ENCODE data around the gene ERC2.

ERC2 gene

GRCh38 chr3:55716044-55716443 is 752.2 kb downstream of the ERC2 start:
- no peak for DNase-seq (ENCODE audit: low read depth in 2 of 2)

DNA sequence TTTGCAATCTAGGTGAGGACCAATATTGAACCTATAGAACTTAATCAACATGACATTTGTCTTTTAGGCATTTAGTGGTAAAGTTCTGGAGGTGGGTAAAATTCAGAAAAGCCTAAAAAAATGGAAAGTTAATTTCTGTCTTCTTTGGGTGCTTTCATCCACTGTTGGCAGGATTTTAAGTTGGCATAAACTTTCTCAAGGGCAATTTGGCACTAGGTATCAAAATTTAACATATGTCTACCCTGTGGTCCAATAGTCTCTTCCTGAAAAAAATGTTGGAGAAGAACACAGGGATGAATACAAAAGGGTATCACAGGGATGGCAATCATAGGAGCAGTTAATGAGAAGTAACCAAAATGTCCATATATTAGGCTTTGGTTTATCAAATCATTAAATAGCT is 754.2 kb downstream of the ERC2 start:
- DNase-seq (ENCODE audit: low read depth in 2 of 2): no peak

DNA sequence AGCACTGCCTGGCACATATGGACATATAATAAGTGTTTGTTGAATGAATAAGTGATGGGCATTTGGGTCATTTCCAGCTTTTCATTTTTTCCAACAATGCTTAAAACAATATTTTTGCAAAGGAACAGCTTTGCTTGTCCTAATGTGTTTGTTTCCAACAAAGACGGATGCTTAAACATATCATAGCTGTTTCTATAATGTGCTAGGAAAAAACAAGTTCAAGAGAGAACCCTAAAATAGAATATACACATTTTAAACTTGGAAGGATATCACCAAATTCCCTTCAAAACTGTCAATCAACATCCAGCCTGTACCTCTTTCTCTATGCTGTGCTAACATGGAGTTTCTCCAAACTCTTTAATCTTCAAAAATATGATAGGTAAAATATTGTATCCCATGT is 756.6 kb downstream of the ERC2 start:
- DNase-seq (ENCODE audit: low read depth in 2 of 2): no peak

- DNase-seq (ENCODE audit: low read depth in 2 of 2): no peak
Measured at GRCh38 chr3:55709411-55710012, 758.8 kb downstream of the ERC2 start.

GRCh38 chr3:55708921-55709320 is 759.3 kb downstream of the ERC2 start:
- no peak for DNase-seq (ENCODE audit: low read depth in 2 of 2)

GRCh38 chr3:55708242-55708641 is 760.0 kb downstream of the ERC2 start:
- no peak for DNase-seq (ENCODE audit: low read depth in 2 of 2)

DNA sequence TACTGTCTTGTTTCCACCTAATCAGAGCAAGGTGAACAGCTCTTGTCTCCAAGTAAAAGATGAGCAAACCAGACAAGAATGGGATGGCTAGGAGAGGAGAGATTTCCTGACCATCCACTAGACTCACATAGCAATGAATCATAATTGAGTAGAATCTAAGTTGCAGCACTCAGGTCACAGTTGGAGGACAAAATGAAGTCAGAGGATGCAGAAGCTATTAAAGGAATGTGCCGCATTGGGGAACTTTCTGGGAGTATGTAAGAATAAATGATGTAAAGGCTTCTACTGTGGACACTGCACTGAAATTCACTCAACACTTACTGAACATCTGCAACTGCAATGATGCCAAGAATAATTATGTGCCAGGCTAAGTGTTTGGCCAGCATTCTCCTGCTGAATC is 763.7 kb downstream of the ERC2 start:
- DNase-seq (ENCODE audit: low read depth in 2 of 2): no peak

DNA sequence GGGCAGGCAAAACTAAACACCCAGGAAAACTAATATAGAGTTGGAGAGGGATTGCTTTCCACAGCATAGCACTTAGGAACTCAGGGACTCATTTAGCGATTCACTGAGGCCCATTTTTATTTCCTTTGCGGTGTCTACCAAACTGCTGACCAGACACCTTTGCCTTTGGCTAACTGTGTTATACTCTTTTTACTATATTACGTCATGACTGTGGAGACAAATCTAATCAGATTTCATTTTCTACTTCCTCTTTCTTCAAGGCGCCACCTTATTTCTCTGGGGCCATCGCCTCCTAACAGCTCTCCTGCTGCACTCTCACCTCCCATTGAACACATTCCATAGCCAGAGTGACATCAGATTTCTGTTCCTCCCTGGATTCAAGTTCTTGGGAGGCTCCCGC is 765.4 kb downstream of the ERC2 start:
- DNase-seq (ENCODE audit: low read depth in 2 of 2): no peak

DNA sequence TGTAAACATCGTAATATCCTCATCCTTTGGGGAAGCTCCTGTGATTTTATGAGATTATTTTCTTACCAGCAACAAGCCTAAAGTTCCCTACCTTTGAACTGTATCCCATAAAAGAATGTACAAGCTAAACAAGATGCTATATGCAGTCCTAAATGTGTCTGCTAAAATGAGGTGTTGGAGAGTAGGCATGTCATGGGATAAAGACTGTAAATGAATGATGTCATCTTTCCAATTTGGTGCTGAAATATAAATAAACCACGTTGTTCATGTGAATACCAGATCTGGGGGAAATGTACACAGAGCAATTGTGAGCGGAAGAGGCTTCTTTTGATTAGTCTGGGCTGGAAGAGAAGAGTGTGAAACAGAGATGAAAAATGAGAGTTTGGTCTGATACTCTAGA is 766.3 kb downstream of the ERC2 start:
- no peak for DNase-seq (ENCODE audit: low read depth in 2 of 2)

GRCh38 chr3:55698831-55699230 is 769.4 kb downstream of the ERC2 start:
- no peak for DNase-seq (ENCODE audit: low read depth in 2 of 2)

DNA sequence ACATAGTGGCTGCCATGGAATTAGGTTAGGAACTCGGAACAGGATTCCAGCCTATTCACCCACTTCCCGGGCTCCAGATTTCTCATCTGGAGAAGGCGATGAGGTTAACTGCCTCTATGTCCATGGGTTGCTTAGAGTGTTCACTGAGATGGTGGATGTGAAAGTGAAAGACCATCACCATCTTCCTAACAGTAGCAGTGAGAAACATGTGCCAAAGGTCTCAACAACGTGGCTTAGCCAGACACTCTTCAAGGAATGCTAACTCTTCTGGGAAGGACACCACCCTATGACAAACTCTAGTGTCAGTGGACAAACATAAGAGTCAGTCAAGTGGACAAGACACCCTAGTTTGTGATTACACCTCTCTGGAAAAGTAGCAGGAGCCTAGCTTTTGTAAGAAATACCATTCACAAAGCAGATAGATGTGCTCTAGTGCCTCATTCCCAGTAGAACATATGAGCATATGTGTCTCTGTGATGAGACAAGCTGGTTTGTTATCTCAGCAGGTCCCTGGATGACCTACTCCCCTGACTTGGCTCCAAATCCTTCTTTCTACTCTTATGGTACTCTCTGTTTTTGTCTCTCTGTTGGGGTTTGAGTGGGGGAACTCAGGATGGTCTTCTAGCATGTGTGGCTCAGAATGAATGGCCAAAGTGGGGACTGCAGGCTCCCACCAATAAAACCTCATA is 770.9 kb downstream of the ERC2 start:
- DNase-seq (ENCODE audit: low read depth in 2 of 2): no peak

DNA sequence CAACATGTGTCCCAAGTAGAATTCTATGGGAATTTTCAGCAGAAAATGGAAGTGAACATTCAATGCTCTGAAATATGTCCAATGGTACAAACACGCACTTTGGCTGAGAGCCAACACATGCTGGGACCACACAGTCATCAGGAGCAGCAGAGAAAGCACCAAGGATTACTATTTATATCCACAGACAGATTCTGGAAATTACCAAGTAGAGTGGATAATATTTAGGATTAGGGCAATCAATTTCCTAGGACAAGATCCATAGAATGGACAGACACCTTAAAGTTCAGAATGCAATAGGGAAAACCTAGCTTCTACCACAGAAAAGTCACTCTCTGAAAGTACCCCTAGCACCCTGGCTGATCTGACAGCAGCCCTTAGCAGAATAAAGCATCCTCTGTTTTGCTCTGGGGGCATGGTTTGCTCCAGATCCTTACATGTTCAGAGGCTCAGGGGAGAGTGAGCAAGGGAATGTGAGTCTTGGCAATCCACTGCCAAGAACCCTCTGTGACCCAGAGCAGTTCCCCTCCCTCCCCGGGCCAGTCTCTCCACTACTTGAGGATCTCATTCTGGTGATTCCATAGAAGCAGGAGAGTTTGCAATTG is 775.2 kb downstream of the ERC2 start:
- DNase-seq (ENCODE audit: low read depth in 2 of 2): no peak

GRCh38 chr3:55692295-55692956 is 775.8 kb downstream of the ERC2 start:
- DNase-seq (ENCODE audit: low read depth in 2 of 2): no peak

DNA sequence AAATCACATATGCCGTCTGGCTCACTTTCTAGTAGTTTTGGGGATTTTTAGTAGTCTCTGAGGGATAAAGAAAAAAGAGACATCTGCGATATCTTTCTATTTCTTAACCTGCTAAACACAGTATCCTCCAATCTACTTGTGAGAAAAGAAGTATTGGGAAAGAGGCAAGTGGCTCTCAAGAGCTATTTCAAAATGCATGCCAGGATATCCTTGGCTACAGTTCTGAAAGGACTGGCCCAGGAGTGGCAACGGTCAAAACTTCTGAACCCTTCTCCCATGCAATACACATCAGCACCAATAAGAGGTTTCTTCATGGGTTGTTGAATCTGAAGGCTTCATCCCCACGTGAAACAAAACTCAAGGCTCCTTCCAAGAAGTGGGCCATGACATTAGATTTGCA is 777.1 kb downstream of the ERC2 start:
- DNase-seq (ENCODE audit: low read depth in 2 of 2): no peak

DNA sequence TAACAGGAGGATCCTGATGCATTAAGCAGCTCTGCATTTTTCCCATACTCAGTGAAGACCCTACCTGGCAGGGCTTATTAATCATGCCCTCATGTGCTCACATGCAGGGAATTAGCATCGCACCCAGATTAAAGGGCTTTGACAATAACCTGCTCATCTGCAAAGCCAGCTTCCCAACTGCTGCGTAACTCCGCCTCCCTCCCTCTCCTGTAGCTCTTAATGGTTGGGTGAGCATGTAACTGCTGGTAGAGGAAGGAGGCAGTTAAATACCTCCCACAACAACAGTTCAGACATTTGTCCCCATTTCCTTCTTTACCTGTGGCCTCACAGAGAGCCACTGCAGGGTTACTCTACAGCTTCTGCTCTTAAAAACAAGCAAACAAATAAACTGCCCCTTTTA is 777.5 kb downstream of the ERC2 start:
- DNase-seq (ENCODE audit: low read depth in 2 of 2): no peak

DNA sequence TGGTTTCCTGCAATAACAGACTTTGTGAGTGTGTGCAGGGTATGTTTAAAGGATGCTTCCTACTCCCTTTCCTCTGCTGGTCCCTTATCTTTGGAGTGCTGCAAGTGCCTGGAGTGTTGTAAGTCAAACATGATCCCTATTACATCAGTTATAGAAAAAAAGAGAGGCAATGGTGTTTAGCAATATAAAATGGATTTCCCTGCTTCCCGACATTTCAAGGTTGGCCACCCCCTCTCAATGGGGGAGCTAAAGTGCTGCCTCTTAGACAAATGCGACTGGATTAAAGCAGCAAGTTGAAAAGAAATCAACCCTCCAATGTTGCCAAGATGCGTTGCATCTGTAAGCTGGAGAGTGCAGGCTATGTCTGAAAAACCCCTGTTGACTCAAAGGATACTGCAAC is 778.1 kb downstream of the ERC2 start:
- no peak for DNase-seq (ENCODE audit: low read depth in 2 of 2)

DNA sequence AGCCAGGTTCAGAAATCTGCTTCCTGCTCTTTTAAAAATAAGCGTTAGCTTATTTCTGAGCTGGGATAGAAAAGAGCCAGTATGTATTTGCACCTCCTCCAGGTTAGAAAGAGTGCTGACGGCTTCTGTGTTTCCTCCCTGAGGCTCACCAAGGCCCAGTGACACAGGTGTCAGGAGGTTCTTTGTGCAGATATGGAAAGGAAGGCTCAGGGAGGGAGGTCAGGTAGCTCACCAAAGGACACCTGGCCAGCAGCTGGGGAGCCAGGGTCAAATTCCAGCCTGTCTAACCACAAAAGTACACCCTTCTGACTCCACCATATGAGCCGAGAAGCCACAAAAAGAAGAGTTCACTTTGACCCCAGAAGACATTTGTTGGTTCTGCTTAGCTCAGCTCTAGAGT is 780.1 kb downstream of the ERC2 start:
- no peak for DNase-seq (ENCODE audit: low read depth in 2 of 2)

- no peak for DNase-seq (ENCODE audit: low read depth in 2 of 2)
Measured at GRCh38 chr3:55687526-55687925, 780.7 kb downstream of the ERC2 start.

- DNase-seq (ENCODE audit: low read depth in 2 of 2): no peak
Measured at GRCh38 chr3:55686426-55687254, 781.6 kb downstream of the ERC2 start.

DNA sequence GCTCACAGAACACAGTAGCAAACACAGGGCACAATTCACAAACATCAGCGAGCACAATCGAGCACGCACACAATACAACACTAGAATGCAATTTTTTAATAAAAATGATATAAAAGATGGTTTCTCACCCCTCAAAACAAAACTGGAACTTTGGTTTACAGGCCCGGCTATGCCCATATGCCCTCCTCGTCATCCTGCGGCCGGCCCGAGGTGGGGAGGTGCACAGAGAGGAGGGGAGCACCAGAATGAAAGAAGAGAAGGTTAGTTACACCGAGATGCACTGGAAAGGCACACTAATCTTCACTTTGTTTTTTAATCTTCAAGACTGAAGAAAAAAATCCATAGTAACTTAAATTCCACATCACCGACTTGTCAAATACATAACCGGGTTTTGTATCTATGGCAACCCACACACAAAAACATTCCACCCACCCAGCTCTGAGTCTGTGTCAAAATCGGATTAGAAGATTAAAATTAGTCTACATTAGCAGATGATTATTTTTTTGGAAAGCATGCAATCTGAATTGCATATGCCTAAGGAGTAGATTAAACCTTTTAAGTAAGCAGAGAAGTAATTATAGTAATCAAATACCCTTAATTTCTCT is 784.5 kb downstream of the ERC2 start:
- no peak for DNase-seq (ENCODE audit: low read depth in 2 of 2)

DNA sequence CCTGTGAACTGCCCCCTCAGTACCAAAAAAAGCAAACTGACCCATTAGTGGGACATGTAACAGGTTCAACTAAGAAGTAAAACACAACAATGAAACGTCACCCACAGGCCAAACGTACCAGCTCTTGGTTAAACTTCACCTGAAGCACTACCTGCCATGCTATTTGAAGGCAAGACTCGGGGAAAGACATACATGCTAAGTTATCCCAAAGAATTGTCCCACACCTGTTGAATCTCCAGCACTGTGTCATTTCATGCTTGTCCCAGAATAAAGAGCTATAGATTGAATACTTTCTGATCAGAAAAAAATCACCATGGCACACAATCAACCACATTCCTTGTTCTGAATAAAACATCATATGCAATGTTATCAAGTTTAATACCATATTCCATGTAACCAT is 785.8 kb downstream of the ERC2 start:
- no peak for DNase-seq (ENCODE audit: low read depth in 2 of 2)

Data from stimulated activated CD8-positive, alpha-beta memory T cell treated with anti-CD3 and anti-CD28 coated beads, Interleukin-15, amount 100 ng/mL, for 48 hours (primary cell).